Neural cell (in vitro differentiated cells): ENCODE data around the gene PRRX1.

Experiments
- EP300 ChIP-seq: fragments of 450-650 bp; conservative IDR thresholded peaks from 2 replicates; pipeline ENCODE4 v1.6.1; 2014; ENCODE audit warnings: antibody characterized with exemption, mild to moderate bottlenecking, moderate library complexity; ENCODE audit not compliant: poor library complexity, severe bottlenecking
- EZH2 ChIP-seq: fragments of 200-600, 300-800 bp; shearing (Covaris generic), sonication (generic); IDR thresholded peaks from 2 replicates; pipeline ENCODE4 v1.6.1; 2014; ENCODE audit warnings: antibody characterized with exemption, low read length, borderline replicate concordance, mild to moderate bottlenecking; ENCODE audit not compliant: insufficient read depth, poor library complexity, severe bottlenecking
- MXI1 ChIP-seq: fragments of 450-650 bp; conservative IDR thresholded peaks from 2 replicates; pipeline ENCODE4 v1.6.1; 2014; ENCODE audit warnings: antibody characterized with exemption, mild to moderate bottlenecking; ENCODE audit not compliant: poor library complexity, severe bottlenecking
- POLR2AphosphoS5 ChIP-seq: IDR thresholded peaks from 2 replicates; pipeline ENCODE4 v1.6.1; 2012
- RAD21 ChIP-seq: fragments of 450-650 bp; conservative IDR thresholded peaks from 2 replicates; pipeline ENCODE4 v1.6.1; 2014; ENCODE audit warnings: antibody characterized with exemption, mild to moderate bottlenecking, moderate library complexity
- SMC3 ChIP-seq: fragments of 450-650 bp; conservative IDR thresholded peaks from 2 replicates; pipeline ENCODE4 v1.6.1; 2014; ENCODE audit warnings: antibody characterized with exemption, mild to moderate bottlenecking, moderate library complexity; ENCODE audit not compliant: poor library complexity
- TAF1 ChIP-seq: IDR thresholded peaks from 2 replicates; pipeline ENCODE4 v1.6.1; 2012; ENCODE audit warnings: low read depth
- TF ChIP-seq, protein P1 (sequence below): fragments of 450-650 bp; IDR thresholded peaks from 2 replicates; pipeline ENCODE4 v1.5.1; 2014; ENCODE audit warnings: antibody characterized with exemption, mild to moderate bottlenecking, moderate library complexity; ENCODE audit not compliant: poor library complexity, severe bottlenecking
- TF ChIP-seq, protein P2 (sequence below): IDR thresholded peaks from 2 replicates; pipeline ENCODE4 v1.6.1; 2012; ENCODE audit warnings: borderline replicate concordance

GRCh38 chr1:170765279-170765678 lies 101.3 kb downstream of the PRRX1 start:
- TF ChIP-seq, protein P1, sequence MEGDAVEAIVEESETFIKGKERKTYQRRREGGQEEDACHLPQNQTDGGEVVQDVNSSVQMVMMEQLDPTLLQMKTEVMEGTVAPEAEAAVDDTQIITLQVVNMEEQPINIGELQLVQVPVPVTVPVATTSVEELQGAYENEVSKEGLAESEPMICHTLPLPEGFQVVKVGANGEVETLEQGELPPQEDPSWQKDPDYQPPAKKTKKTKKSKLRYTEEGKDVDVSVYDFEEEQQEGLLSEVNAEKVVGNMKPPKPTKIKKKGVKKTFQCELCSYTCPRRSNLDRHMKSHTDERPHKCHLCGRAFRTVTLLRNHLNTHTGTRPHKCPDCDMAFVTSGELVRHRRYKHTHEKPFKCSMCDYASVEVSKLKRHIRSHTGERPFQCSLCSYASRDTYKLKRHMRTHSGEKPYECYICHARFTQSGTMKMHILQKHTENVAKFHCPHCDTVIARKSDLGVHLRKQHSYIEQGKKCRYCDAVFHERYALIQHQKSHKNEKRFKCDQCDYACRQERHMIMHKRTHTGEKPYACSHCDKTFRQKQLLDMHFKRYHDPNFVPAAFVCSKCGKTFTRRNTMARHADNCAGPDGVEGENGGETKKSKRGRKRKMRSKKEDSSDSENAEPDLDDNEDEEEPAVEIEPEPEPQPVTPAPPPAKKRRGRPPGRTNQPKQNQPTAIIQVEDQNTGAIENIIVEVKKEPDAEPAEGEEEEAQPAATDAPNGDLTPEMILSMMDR: no peak
- TF ChIP-seq POLR2AphosphoS5: no peak
- TF ChIP-seq TAF1: no peak
- no peak for TF ChIP-seq MXI1
- TF ChIP-seq EP300: no peak
- TF ChIP-seq, protein P2, sequence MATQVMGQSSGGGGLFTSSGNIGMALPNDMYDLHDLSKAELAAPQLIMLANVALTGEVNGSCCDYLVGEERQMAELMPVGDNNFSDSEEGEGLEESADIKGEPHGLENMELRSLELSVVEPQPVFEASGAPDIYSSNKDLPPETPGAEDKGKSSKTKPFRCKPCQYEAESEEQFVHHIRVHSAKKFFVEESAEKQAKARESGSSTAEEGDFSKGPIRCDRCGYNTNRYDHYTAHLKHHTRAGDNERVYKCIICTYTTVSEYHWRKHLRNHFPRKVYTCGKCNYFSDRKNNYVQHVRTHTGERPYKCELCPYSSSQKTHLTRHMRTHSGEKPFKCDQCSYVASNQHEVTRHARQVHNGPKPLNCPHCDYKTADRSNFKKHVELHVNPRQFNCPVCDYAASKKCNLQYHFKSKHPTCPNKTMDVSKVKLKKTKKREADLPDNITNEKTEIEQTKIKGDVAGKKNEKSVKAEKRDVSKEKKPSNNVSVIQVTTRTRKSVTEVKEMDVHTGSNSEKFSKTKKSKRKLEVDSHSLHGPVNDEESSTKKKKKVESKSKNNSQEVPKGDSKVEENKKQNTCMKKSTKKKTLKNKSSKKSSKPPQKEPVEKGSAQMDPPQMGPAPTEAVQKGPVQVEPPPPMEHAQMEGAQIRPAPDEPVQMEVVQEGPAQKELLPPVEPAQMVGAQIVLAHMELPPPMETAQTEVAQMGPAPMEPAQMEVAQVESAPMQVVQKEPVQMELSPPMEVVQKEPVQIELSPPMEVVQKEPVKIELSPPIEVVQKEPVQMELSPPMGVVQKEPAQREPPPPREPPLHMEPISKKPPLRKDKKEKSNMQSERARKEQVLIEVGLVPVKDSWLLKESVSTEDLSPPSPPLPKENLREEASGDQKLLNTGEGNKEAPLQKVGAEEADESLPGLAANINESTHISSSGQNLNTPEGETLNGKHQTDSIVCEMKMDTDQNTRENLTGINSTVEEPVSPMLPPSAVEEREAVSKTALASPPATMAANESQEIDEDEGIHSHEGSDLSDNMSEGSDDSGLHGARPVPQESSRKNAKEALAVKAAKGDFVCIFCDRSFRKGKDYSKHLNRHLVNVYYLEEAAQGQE: no peak
- TF ChIP-seq EZH2: no peak
- no peak for TF ChIP-seq SMC3
- no peak for TF ChIP-seq RAD21
